A549 (cell line): ENCODE results near the gene LENG1. TPM values are rescaled to one million over a fixed set of nuclear protein-coding genes. Genes with fewer than 3 reads are reported as not detected.

Experiments used
- ATAC-seq, 2 experiments: fragments of 200-7000 bp in 1 of 2; fragments of >200 bp in 1 of 2; cut with Nextera tagmentation in 1 of 2; cut with Tn5 transposase in 1 of 2; 3 replicates each; pipeline versions ENCODE4 v1.8.0 to v1.9.1; 2018 to 2020; ENCODE audit warnings: mild to moderate bottlenecking in 1 of 2, moderate library complexity in 1 of 2
- CTCF ChIA-PET: fragments of 300-600 bp; sonication (Branson Sonifier 250); formaldehyde crosslinking; extraction: SDS; loops from one replicate; lab custom pipeline; 2021; ENCODE audit warnings: antibody characterized with exemption, inconsistent platforms; lab: Yijun Ruan, JAX
- POLR2A ChIA-PET: fragments of 350-600 bp; formaldehyde crosslinking; extraction: SDS; loops from one replicate; lab custom pipeline; 2021; ENCODE audit warnings: antibody characterized with exemption, inconsistent platforms; lab: Yijun Ruan, JAX
- DNase-seq, 2 experiments: peaks; one replicate each; pipeline versions ENCODE4 v3.0.0 to v3.0.0-alpha.2; 2011 to 2016; ENCODE audit warnings: low read depth in 1 of 2, low spot score in 1 of 2
- FAIRE-seq: peaks from 2 replicates; lab custom pipeline; 2011; peaks lifted over from hg19 to GRCh38; lab: Jason Lieb, UNC
- H3K27ac ChIP-seq, 2 experiments: fragments of >200 bp; sonication (Bioruptor Twin); formaldehyde crosslinking; 3 replicates each; pipeline ENCODE4 v1.5.1; 2016 to 2017
- H3K4me1 ChIP-seq: fragments of >200 bp; sonication (Bioruptor Twin); formaldehyde crosslinking; 3 replicates; pipeline ENCODE4 v1.6.1; 2016
- H3K4me2 ChIP-seq: fragments of >200 bp; sonication (Bioruptor Twin); formaldehyde crosslinking; 3 replicates; pipeline ENCODE4 v1.6.1; 2016
- H3K4me3 ChIP-seq: fragments of >200 bp; sonication (Bioruptor Twin); formaldehyde crosslinking; 3 replicates; pipeline ENCODE4 v1.5.1; 2016
- H3K9me3 ChIP-seq: fragments of >200 bp; sonication (Bioruptor Twin); formaldehyde crosslinking; 3 replicates; pipeline ENCODE4 v1.6.1; 2016
- CBX2 ChIP-seq: fragments of 200-600 bp; sonication (generic); IDR thresholded peaks from 2 replicates; pipeline ENCODE4 v1.6.1; 2016; ENCODE audit warnings: low read depth, mild to moderate bottlenecking, borderline replicate concordance
- CBX8 ChIP-seq: fragments of 200-600 bp; sonication (generic); IDR thresholded peaks from 2 replicates; pipeline ENCODE4 v1.6.1; 2016
- CHD4 ChIP-seq: fragments of 200-600 bp; sonication (generic); IDR thresholded peaks from 2 replicates; pipeline ENCODE4 v1.6.1; 2016; ENCODE audit warnings: antibody characterized with exemption, mild to moderate bottlenecking, borderline replicate concordance
- EHMT2 ChIP-seq: fragments of 200-600 bp; sonication (generic); IDR thresholded peaks from 2 replicates; pipeline ENCODE4 v1.6.1; 2016; ENCODE audit warnings: antibody characterized with exemption, low read depth, mild to moderate bottlenecking, moderate library complexity
- ESRRA ChIP-seq: fragments of 150-350 bp; IDR thresholded peaks from 2 replicates; pipeline ENCODE4 v1.6.1; 2014; ENCODE audit warnings: mild to moderate bottlenecking, low read length, borderline replicate concordance
- HOXA7 ChIP-seq: fragments of 250-450 bp; sonication (Bioruptor Pico); IDR thresholded peaks from 2 replicates; pipeline ENCODE4 v1.5.0; 2020; ENCODE audit warnings: mild to moderate bottlenecking, moderate library complexity
- HOXB5 ChIP-seq: fragments of 250-450 bp; sonication (Bioruptor Pico); IDR thresholded peaks from 2 replicates; pipeline ENCODE4 v1.5.0; 2020; ENCODE audit warnings: mild to moderate bottlenecking, moderate library complexity
- NFE2L2 ChIP-seq: fragments of 150-350 bp; conservative IDR thresholded peaks from 2 replicates; pipeline ENCODE4 v1.6.1; 2014; ENCODE audit warnings: low read length
- NPAS2 ChIP-seq: fragments of 250-450 bp; sonication (Bioruptor Pico); IDR thresholded peaks from 2 replicates; pipeline ENCODE4 v1.8.0; 2022; ENCODE audit warnings: mild to moderate bottlenecking, moderate library complexity, borderline replicate concordance
- RAD21 ChIP-seq, 2 experiments: fragments of >200 bp in 1 of 2; sonication (Bioruptor Twin) in 1 of 2; formaldehyde crosslinking in 1 of 2; IDR thresholded peaks in 1 of 2; conservative IDR thresholded peaks in 1 of 2; 2 replicates in 1 of 2; 3 replicates in 1 of 2; pipeline ENCODE4 v1.6.1; 2012 to 2018; ENCODE audit warnings: inconsistent platforms in 1 of 2
- RNF2 ChIP-seq: fragments of 200-600 bp; sonication (generic); IDR thresholded peaks from 2 replicates; pipeline ENCODE4 v1.6.1; 2016; ENCODE audit warnings: low read depth, mild to moderate bottlenecking, antibody characterized with exemption, moderate library complexity, borderline replicate concordance
- SMC3 ChIP-seq: fragments of >200 bp; sonication (Bioruptor Twin); formaldehyde crosslinking; IDR thresholded peaks from 3 replicates; pipeline ENCODE4 v1.6.1; 2018; ENCODE audit warnings: inconsistent platforms
- TFCP2L1 ChIP-seq: fragments of 250-450 bp; sonication (Bioruptor Pico); IDR thresholded peaks from 2 replicates; pipeline ENCODE4 v1.5.0; 2021; ENCODE audit warnings: mild to moderate bottlenecking
- ZC3H11A ChIP-seq: fragments of 450-650 bp; IDR thresholded peaks from 2 replicates; pipeline ENCODE4 v1.6.1; 2014; ENCODE audit warnings: antibody characterized with exemption, mild to moderate bottlenecking
- ZFP36 ChIP-seq: fragments of 450-650 bp; IDR thresholded peaks from 2 replicates; pipeline ENCODE4 v1.6.1; 2014; ENCODE audit warnings: borderline replicate concordance; ENCODE audit not compliant: partially characterized antibody
- ZNF302 ChIP-seq: fragments of 250-450 bp; sonication (Bioruptor Pico); IDR thresholded peaks from 2 replicates; pipeline ENCODE4 v1.9.0; 2021; ENCODE audit warnings: inconsistent platforms, mild to moderate bottlenecking, moderate library complexity
- ZSCAN20 ChIP-seq: fragments of 250-450 bp; sonication (Bioruptor Pico); IDR thresholded peaks from 2 replicates; pipeline ENCODE4 v1.8.0; 2022; ENCODE audit warnings: mild to moderate bottlenecking, moderate library complexity
- WGBS: methylation state at CpG from one replicate; pipeline ENCODE4 v1.1.6; 2017; ENCODE audit errors: missing lambda C conversion rate; 5-methylcytosine and 5-hydroxymethylcytosine counted together
- polyA plus RNA-seq, 4 experiments: library from polyadenylated mRNA; depleted of rRNA in 3 of 4; stranded (reverse); fragments of >200 nt; fragmentation: RNase III in 1 of 4; extraction: RNeasy Plus Mini Kit Qiagen cat#74134 plus additional on column Dnase treatment in 1 of 4; gene quantifications; 2 replicates in 3 of 4; 3 replicates in 1 of 4; pipeline ENCODE4 v1.2.3, GENCODE V29; 2011 to 2017
- TF ChIP-seq, protein P1 (sequence below): fragments of 200-600 bp; sonication (generic); IDR thresholded peaks from 2 replicates; pipeline ENCODE4 v1.6.1; 2016; ENCODE audit warnings: antibody characterized with exemption, mild to moderate bottlenecking, moderate library complexity
- TF ChIP-seq, protein P2 (sequence below): fragments of >200 bp; sonication (Bioruptor Twin); formaldehyde crosslinking; IDR thresholded peaks from 3 replicates; pipeline ENCODE4 v1.5.1; 2016
- TF ChIP-seq, protein P3 (sequence below): IDR thresholded peaks from 2 replicates; pipeline ENCODE4 v1.6.1; 2012
- TF ChIP-seq, protein P4 (sequence below): fragments of 450-650 bp; IDR thresholded peaks from 2 replicates; pipeline ENCODE4 v1.6.1; 2014; ENCODE audit warnings: antibody characterized with exemption
- TF ChIP-seq, protein P5 (sequence below): fragments of >200 bp; sonication (Bioruptor Twin); formaldehyde crosslinking; IDR thresholded peaks from 3 replicates; pipeline ENCODE4 v1.6.1; 2016

The LENG1 gene
- polyA plus RNA-seq, 2 of the 4 experiments (the other 2 are of a cell fraction) = 13.3 to 13.8 TPM

DNA sequence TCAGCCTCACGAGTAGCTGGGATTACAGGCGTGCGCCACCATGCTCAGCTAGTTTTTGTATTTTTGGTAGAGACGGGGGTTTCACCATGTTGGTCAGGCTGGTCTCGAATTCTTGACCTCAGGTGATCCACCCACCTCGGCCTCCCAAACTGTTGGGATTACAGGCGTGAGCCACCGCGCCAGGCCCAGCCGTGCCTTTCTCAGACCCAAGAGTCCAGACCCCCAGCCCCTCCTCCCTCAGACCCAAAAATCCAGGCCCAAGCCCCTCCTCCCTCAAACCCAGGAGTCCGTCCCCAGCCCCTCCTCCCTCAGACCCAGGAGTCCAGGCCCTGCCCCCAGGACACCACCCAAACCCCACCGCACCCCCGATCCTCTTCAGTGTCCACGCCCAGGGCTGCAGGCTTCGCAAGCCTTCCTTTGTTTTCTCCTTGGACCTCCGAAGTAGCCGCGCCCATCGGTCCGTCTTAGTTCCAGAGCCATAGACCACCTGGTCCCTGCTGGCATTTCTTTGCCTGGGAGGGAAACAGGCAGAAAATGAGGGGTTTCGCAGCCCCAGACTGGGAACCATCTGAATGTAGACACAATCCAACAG is 9.7 kb upstream of the LENG1 start:
- Histone ChIP-seq H3K27ac (no peak overlapping the region), H3K9me3 (no peaks in the 10 kb centered on the region), H3K4me1 (peaks cover 12% of the 10 kb centered on the region; the same call in 2 of the 3 replicates), H3K4me3 (no peak overlapping the region), H3K4me2 (no peak overlapping the region)
- FAIRE-seq (no peak), DNase-seq (no peak), ATAC-seq (no peak)
- no peak for TF ChIP-seq TFCP2L1 (CRISPR knock-in tag)
- no peak for TF ChIP-seq ESRRA
- TF ChIP-seq, protein P1, sequence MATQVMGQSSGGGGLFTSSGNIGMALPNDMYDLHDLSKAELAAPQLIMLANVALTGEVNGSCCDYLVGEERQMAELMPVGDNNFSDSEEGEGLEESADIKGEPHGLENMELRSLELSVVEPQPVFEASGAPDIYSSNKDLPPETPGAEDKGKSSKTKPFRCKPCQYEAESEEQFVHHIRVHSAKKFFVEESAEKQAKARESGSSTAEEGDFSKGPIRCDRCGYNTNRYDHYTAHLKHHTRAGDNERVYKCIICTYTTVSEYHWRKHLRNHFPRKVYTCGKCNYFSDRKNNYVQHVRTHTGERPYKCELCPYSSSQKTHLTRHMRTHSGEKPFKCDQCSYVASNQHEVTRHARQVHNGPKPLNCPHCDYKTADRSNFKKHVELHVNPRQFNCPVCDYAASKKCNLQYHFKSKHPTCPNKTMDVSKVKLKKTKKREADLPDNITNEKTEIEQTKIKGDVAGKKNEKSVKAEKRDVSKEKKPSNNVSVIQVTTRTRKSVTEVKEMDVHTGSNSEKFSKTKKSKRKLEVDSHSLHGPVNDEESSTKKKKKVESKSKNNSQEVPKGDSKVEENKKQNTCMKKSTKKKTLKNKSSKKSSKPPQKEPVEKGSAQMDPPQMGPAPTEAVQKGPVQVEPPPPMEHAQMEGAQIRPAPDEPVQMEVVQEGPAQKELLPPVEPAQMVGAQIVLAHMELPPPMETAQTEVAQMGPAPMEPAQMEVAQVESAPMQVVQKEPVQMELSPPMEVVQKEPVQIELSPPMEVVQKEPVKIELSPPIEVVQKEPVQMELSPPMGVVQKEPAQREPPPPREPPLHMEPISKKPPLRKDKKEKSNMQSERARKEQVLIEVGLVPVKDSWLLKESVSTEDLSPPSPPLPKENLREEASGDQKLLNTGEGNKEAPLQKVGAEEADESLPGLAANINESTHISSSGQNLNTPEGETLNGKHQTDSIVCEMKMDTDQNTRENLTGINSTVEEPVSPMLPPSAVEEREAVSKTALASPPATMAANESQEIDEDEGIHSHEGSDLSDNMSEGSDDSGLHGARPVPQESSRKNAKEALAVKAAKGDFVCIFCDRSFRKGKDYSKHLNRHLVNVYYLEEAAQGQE = no peak
- TF ChIP-seq NFE2L2 = no peak
- TF ChIP-seq ZNF302 (CRISPR knock-in tag) = no peak
- no peak for TF ChIP-seq HOXB5 (CRISPR knock-in tag)
- TF ChIP-seq, protein P2, sequence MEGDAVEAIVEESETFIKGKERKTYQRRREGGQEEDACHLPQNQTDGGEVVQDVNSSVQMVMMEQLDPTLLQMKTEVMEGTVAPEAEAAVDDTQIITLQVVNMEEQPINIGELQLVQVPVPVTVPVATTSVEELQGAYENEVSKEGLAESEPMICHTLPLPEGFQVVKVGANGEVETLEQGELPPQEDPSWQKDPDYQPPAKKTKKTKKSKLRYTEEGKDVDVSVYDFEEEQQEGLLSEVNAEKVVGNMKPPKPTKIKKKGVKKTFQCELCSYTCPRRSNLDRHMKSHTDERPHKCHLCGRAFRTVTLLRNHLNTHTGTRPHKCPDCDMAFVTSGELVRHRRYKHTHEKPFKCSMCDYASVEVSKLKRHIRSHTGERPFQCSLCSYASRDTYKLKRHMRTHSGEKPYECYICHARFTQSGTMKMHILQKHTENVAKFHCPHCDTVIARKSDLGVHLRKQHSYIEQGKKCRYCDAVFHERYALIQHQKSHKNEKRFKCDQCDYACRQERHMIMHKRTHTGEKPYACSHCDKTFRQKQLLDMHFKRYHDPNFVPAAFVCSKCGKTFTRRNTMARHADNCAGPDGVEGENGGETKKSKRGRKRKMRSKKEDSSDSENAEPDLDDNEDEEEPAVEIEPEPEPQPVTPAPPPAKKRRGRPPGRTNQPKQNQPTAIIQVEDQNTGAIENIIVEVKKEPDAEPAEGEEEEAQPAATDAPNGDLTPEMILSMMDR = no peak
- no peak for TF ChIP-seq CBX2
- CTCF ChIA-PET = interaction anchor here (0.6 to 12.1 kb wide), 47 partner anchors 10 to 376 kb away, joined by 3 to 295 read pairs (median 4); partner anchors contain the start of genes CNOT3, LENG1, LILRB5 and MBOAT7
- whole genome bisulfite sequencing = 86% methylated on average over 21 of the region's 21 CpGs
- POLR2A ChIA-PET = interaction anchor here (1.0 to 1.7 kb wide), 3 partner anchors 20 to 32 kb away, joined by 3 to 10 read pairs (median 7); partner anchors contain the start of genes CNOT3, MBOAT7 and RPS9

DNA sequence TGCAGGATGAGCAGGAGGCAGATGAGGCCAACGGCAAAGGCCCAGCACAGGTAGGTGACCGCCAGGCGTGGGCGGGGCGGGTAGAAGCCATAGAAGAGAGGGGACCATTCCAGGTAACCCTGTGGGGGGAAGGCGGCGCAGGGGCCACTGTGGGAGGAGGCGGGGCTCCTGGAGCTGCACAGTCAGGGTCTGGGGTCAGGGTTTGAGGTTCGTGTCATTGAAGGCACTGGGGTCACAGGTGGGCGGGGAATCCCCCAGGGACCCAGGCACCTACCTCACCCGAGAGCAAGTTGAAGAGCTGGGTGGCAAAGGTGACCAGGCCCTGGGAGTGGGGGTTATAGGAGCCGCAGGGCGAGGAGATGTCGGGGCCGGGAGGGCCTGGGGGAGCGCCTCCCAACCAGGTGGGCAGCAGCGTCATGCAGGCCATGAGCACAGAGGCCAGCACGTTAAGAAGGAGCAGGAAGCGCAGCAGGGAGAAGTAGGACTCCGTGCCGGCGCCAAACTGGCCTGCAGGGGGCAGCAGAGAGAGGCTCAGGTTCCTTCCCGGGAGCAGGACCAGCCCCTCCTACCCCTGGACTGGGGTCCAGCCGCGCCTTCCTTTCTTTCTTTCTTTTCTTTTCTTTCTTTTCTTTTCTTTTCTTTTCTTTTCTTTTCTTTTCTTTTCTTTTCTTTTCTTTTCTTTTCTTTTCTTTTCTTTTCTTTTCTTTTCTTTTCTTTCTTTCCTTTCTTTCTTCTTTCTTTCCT is 8.8 kb upstream of the LENG1 start:
- ATAC-seq = peak; percentile 82 to 87
- Histone ChIP-seq H3K4me3 (no peak overlapping the region), H3K9me3 (no peaks in the 10 kb centered on the region), H3K4me2 (peak overlapping the region; percentile 51), H3K27ac (peak overlapping the region in 1 of 2 experiments; percentile 52; a peak in 2 of 6 replicates), H3K4me1 (peaks cover 14% of the 10 kb centered on the region; the same call in 2 of the 3 replicates)
- TF ChIP-seq ZSCAN20 (CRISPR knock-in tag) = no peak
- TF ChIP-seq, protein P2 = peak; percentile 79
- TF ChIP-seq NPAS2 = no peak
- TF ChIP-seq, protein P3, sequence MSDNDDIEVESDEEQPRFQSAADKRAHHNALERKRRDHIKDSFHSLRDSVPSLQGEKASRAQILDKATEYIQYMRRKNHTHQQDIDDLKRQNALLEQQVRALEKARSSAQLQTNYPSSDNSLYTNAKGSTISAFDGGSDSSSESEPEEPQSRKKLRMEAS = peak; percentile 29; the same call in 1 of the 2 replicates
- no peak for TF ChIP-seq TFCP2L1 (CRISPR knock-in tag)
- peak; percentile 71 to 73 for TF ChIP-seq RAD21 (conservative IDR thresholded peaks at IDR 0.05 in 1 of 2, IDR thresholded peaks at IDR 0.05 in 1 of 2)
- TF ChIP-seq ZFP36 = no peak
- TF ChIP-seq ZC3H11A = no peak
- TF ChIP-seq, protein P4, sequence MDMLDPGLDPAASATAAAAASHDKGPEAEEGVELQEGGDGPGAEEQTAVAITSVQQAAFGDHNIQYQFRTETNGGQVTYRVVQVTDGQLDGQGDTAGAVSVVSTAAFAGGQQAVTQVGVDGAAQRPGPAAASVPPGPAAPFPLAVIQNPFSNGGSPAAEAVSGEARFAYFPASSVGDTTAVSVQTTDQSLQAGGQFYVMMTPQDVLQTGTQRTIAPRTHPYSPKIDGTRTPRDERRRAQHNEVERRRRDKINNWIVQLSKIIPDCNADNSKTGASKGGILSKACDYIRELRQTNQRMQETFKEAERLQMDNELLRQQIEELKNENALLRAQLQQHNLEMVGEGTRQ = no peak
- TF ChIP-seq, protein P5, sequence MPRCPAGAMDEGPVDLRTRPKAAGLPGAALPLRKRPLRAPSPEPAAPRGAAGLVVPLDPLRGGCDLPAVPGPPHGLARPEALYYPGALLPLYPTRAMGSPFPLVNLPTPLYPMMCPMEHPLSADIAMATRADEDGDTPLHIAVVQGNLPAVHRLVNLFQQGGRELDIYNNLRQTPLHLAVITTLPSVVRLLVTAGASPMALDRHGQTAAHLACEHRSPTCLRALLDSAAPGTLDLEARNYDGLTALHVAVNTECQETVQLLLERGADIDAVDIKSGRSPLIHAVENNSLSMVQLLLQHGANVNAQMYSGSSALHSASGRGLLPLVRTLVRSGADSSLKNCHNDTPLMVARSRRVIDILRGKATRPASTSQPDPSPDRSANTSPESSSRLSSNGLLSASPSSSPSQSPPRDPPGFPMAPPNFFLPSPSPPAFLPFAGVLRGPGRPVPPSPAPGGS = no peak
- TF ChIP-seq EHMT2 = no peak
- TF ChIP-seq CHD4 = no peak
- no peak for TF ChIP-seq RNF2
- TF ChIP-seq CBX8 = no peak
- peak; percentile 75 for TF ChIP-seq SMC3
- TF ChIP-seq HOXA7 (CRISPR knock-in tag) = no peak
- peak; percentile 84 for FAIRE-seq
- DNase-seq = peak; percentile 92 to 95
- ChIA-PET CTCF (interaction anchor here (0.6 to 12.1 kb wide), 46 partner anchors 9 to 363 kb away, joined by 3 to 295 read pairs (median 4); partner anchors contain the start of genes CNOT3, LENG1, LILRB5 and MBOAT7), POLR2A (interaction anchor here (1.0 to 1.7 kb wide), 3 partner anchors 21 to 33 kb away, joined by 3 to 10 read pairs (median 7); partner anchors contain the start of genes CNOT3, MBOAT7 and RPS9)
- 30% methylated on average over 25 of the region's 25 CpGs for WGBS
